Nephron progenitor cell (in vitro differentiated cells): Measurements from ENCODE around the gene MN1.
A peak's percentile ranks its signal among the peaks of the same experiment; 100 is the strongest.

Experiments used
- DNase-seq: peaks from one replicate; pipeline ENCODE4 v3.0.0; 2021
- H3K27ac Mint-ChIP-seq: 2 replicates; pipeline ENCODE4 v1.8.0; 2021; ENCODE audit warnings: mild to moderate bottlenecking, moderate library complexity, mixed read lengths
- H3K27me3 Mint-ChIP-seq: 2 replicates; pipeline ENCODE4 v1.8.0; 2021; ENCODE audit warnings: mild to moderate bottlenecking, low read depth, mixed read lengths; ENCODE audit not compliant: poor library complexity
- H3K36me3 Mint-ChIP-seq: 2 replicates; pipeline ENCODE4 v1.8.0; 2021; ENCODE audit warnings: low read depth, mixed read lengths
- H3K4me1 Mint-ChIP-seq: 2 replicates; pipeline ENCODE4 v1.8.0; 2021; ENCODE audit warnings: mixed read lengths
- H3K4me3 Mint-ChIP-seq: 2 replicates; pipeline ENCODE4 v1.8.0; 2021; ENCODE audit warnings: mild to moderate bottlenecking, moderate library complexity, mixed read lengths
- H3K9me3 Mint-ChIP-seq: 2 replicates; pipeline ENCODE4 v1.8.0; 2021; ENCODE audit warnings: mild to moderate bottlenecking, moderate library complexity, mixed read lengths
- CTCF ChIP-seq: fragments of 200-600 bp; sonication (generic); IDR thresholded peaks from 2 replicates; pipeline ENCODE4 v1.5.0; 2021; ENCODE audit warnings: antibody characterized with exemption

The MN1 gene

DNA sequence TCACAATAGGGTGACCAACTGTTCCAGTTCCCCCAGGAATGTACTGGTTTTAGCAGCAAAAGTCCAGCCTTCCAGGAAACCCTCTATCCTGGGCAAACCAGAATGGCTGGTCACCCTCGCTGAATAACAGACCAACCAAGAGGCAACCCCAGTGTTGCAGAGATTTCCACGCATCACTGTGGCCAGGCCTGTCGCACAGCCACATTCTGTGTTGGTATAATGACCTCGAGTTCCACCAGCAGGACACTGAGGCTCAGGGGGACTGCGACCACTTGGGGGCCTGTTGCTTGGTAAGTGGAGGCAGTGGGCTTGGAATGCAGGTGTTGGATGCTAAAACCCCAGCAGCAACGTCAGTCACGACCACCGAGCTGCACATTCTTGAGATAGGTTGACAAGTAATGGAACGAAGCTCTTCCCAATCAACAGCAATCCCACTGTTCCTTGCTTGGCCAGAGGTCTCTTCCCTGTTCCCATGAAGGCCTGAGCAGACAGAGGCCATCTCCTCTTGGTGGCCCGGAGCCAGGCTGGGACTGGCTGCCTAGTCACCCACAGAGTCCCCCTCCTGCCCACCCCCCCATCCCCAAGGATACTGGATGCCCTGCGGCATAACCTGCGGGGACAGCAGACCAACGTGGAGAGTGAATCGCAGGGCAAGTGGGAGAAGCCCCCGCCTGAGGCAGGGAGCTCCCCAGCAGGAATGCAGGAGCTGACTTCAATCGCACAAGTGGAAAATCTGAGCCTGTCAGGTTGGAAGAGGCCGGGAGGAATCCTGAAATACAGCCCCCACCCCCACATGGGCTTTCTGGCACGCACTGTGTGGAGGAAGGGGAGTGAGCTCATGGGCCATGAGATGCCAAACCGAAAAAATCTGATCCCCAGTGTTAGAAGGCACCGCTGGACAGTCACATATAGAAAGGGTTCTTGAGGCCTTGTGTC lies 43.4 kb upstream of the MN1 start:
- peaks cover 84% of the 10 kb centered on the region for H3K4me1 Mint-ChIP-seq
- peaks cover 21% of the 10 kb centered on the region for H3K36me3 Mint-ChIP-seq
- H3K27ac Mint-ChIP-seq, result peak overlapping the region; percentile 85
- no peak for DNase-seq
- H3K9me3 Mint-ChIP-seq, result no peaks in the 10 kb centered on the region
- peaks cover 4% of the 10 kb centered on the region for H3K27me3 Mint-ChIP-seq
- TF ChIP-seq CTCF, result no peak
- H3K4me3 Mint-ChIP-seq, result peak overlapping the region; percentile 23

GRCh38 chr22:27844256-27844655 lies 42.7 kb upstream of the MN1 start:
- peak; percentile 25 for DNase-seq
- Mint-ChIP-seq H3K27me3 (peaks cover 8% of the 10 kb centered on the region), H3K4me1 (peaks cover 78% of the 10 kb centered on the region), H3K9me3 (no peaks in the 10 kb centered on the region), H3K27ac (no peak overlapping the region), H3K4me3 (no peak overlapping the region), H3K36me3 (peaks cover 16% of the 10 kb centered on the region)
- TF ChIP-seq CTCF, result no peak

- H3K36me3 Mint-ChIP-seq, result peaks cover 13% of the 10 kb centered on the region
- no peak for DNase-seq
- H3K9me3 Mint-ChIP-seq, result peaks cover 5% of the 10 kb centered on the region
- peaks cover 70% of the 10 kb centered on the region for H3K4me1 Mint-ChIP-seq
- peak overlapping the region; percentile 26 for H3K27ac Mint-ChIP-seq
- TF ChIP-seq CTCF, result no peak
- peaks cover 8% of the 10 kb centered on the region for H3K27me3 Mint-ChIP-seq
- peak overlapping the region; percentile 35 for H3K4me3 Mint-ChIP-seq
Observed at GRCh38 chr22:27843441-27843840, 41.9 kb upstream of the MN1 start.

DNA sequence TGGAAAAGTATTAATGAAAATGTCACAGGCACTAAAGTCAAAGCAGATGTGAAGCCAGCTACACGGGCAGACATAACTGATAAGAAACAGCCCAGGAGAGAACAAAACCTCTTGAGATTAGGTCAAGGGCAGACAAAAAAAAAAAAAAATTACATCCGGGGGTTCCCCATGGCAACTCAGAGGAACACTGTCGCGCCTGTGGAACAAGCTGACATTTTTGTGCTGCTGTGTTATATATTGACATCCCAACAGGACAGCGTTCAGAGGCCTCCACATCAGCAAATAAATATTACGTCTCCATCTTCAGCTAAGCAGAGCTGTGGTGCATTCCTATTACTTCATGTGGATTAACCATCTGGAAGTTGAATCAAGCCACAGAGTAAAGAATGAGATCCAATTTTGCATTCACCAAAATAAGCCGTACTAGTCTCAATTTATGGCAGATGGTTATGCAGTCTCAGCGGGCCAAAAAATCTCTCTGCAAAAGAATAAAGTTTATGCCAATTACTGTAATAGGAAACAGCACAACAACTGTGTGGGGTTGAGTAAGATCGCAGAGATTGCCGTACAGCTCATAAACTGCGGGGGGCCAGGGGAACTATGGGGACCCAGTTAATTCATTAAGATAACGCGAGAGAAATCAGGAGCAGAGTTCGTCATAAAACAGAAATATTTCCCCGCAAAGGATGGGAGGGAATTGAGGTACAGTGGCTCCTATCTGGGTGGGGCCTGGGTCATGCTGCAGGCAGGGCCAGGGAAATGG lies 41.3 kb upstream of the MN1 start:
- peaks cover 11% of the 10 kb centered on the region for H3K27me3 Mint-ChIP-seq
- no peak overlapping the region for H3K27ac Mint-ChIP-seq
- DNase-seq, result no peak
- peaks cover 11% of the 10 kb centered on the region for H3K36me3 Mint-ChIP-seq
- TF ChIP-seq CTCF, result no peak
- peaks cover 11% of the 10 kb centered on the region for H3K9me3 Mint-ChIP-seq
- peak overlapping the region; percentile 35 for H3K4me3 Mint-ChIP-seq
- H3K4me1 Mint-ChIP-seq, result peaks cover 64% of the 10 kb centered on the region

DNA sequence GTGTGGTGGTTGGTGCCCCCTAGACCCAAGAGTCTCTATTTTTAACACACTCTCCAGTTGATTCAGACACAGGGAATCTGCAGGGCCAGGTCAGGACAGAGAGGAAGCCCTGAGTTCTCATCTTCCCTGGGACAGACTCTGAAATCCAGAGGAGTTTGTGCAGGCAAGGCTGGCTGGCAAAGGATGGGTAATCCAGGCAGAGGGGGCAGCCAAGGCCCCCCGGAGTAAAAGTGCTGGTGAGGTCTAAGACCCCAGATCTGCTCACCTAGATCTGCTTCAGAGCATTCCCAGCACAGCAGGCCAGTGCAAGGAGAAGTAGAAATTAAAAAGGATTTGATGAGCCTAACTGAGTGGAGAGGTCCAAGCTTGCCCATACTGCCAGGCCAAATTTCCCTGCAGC lies 40.6 kb upstream of the MN1 start:
- Mint-ChIP-seq H3K36me3 (peaks cover 14% of the 10 kb centered on the region), H3K4me3 (no peak overlapping the region), H3K4me1 (peaks cover 57% of the 10 kb centered on the region), H3K27me3 (peaks cover 14% of the 10 kb centered on the region), H3K27ac (no peak overlapping the region), H3K9me3 (peaks cover 17% of the 10 kb centered on the region)
- TF ChIP-seq CTCF, result no peak
- no peak for DNase-seq
